ENCODE data around the gene GABBR2.

GABBR2 gene

DNA sequence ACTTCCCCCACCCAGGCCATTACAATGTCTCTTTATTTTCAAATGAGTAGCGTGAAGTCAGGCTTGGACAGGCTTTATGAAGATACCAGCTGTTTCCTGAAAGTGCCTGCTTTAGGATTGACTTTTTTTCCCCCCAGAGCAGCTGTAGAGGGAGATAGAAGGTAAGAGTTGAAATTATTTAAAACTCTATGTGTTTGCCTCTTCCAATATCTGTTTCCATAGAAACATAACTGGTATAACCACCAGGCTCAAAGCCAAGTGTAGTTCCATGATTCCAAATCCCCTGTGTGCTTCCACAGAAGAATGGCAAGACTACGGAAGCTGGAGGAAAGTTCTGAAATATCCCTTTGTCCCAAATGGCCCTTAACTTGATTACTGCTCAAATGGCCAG lies 365.9 kb downstream of the GABBR2 start:
- no peak for DNase-seq (ENCODE audit: low spot score)

DNA sequence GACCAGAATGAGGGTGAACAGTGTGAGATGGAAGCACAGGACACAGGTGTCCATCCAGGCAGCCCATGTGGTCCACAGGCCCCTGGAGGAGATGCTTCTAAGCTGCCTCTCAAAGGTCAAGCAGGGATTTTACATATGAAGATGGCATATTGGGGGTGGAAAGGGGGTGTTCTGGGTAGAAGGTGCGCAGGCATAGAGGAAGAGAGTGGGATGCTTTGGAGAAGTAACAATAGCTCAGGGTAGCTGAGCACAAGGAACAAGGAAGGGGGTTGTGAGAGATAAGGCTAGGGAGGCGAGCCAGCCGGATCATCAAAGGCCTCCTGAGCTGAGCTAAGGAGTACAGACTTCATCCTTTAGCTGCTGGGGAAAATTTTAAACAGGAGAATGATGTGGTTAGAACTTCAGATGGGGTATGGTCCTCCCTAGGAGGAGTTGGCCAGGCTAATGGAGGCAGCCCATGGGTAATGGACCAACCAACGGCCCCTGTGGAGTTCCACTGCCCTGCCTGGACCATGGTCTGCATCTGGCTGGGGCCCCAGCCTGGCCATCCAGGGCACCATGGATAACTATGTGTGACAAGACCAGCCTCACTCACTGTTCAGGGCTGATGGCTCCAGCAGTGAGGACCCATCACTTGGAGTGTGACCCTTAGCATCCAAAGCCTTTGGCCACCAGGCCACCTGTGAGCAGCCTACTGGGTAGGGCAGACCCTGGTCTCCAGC lies 366.5 kb downstream of the GABBR2 start:
- DNase-seq (ENCODE audit: low spot score), result no peak

DNA sequence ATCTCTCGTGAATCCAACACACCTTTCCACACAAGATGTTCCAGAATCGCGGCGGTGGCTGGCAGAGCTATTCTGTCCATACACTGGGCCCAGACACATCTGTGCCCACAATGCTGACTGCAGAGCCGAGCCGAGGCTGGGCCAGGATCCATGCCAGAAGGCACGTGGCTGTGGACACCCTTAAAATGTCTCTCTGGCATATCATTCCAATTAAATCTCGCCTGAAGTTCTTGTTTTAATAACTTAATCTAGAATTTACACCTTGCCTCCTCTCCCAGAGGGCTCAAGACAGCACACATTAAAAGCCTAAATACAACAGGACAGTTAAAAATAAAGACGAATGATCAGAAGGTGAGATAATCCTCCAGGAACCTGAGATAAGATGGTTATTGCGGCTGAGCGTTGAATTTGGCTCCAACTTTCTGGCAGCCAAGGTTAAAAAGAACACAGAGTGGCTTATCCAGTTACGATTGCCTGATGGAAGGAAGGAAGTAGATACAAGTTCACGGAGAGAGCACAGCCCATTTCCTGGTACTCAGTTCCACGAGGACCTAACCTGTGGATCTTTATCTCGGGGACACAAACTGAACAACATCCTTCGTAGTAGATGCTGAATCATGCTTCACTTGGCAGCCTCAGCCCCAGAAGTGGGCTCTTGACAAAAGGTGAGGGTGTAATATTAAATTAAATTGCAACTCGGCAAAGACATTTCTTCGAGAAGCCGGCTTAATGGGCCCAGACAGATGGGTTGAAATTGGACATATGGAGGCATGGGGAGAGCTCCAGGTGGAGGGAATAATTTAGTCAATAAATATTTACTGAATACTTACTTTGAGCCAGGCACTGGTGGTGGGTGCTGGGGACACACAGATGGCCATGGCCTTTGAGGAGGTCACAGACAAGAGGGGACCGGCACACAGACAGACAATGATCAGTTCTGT lies 367.3 kb downstream of the GABBR2 start:
- DNase-seq (ENCODE audit: low spot score), result no peak

DNA sequence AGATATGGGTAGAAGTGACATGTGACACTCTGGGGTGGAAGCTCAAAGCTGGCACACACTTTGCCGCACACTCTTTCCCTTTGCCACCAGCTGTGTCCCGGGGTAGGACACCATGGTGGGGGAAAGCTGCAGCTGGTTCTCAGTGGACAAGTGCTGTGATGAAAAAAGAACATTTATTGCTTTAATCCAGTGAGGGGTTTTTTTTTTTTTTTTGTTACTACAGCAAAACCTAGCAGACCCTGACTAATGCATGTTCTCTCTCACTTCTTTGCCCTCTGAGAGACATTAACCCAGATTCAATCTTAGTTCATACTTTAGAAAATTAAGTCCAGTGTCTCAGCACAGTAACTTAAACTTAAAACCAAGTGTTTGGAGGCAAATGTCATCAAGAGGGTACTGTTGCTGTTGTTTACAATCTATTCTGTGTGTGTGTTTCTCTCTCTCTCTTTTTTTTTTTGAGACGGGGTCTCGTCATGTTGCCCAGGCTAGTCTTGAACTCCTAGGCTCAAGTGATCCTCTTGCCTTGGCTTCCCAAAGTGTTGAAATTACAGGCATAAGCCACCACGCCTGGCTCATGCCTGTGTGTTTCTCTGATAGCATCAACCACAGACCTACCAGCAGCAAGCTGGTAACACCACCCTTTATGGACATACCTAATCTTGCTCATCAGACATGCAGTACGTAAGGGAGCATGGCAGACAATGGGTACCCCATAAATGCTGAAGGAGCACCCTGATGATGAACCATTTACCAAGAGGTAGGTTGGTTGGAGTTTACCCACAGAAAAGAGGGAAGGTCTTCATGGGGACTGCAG lies 368.5 kb downstream of the GABBR2 start:
- DNase-seq (ENCODE audit: low spot score), result no peak

DNA sequence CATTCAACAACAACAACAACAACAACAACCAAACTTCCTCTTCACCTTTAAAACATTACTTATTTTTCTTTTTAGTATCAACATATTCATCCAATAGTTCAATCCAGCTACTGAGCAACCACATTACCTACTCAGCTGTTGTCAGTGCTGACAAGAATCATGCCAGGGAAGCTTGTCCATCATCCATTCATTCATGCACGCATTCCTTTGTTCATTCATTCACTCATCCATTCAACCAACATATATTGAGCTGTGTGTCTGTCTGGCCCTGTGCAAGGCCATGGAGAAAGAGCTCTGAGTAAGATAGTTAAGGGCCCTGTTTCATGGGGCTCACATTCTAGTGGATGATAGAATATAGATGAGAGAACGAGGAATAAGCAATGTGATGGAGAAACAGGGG lies 373.1 kb downstream of the GABBR2 start:
- no peak for DNase-seq (ENCODE audit: low spot score)

DNA sequence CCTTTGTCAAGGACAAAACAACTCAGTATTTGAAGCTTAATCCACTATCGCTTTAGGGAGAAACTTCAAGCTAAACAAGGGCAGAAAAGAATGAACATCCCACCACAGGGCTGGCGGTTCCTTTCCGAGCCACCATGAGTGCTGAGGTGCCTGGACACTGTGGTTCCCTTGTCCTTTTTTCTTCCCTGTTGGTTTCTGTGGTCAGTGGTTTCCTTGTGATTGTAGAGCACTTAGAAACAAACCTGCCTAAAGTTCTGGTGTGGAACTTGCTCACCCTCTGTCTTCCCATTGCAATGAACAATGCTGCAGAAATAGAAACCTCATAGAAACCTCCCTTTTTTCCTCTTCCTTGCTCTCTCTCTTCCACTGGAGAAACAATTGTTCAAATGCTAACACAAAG lies 373.9 kb downstream of the GABBR2 start:
- DNase-seq (ENCODE audit: low spot score), result peak; percentile 0

DNA sequence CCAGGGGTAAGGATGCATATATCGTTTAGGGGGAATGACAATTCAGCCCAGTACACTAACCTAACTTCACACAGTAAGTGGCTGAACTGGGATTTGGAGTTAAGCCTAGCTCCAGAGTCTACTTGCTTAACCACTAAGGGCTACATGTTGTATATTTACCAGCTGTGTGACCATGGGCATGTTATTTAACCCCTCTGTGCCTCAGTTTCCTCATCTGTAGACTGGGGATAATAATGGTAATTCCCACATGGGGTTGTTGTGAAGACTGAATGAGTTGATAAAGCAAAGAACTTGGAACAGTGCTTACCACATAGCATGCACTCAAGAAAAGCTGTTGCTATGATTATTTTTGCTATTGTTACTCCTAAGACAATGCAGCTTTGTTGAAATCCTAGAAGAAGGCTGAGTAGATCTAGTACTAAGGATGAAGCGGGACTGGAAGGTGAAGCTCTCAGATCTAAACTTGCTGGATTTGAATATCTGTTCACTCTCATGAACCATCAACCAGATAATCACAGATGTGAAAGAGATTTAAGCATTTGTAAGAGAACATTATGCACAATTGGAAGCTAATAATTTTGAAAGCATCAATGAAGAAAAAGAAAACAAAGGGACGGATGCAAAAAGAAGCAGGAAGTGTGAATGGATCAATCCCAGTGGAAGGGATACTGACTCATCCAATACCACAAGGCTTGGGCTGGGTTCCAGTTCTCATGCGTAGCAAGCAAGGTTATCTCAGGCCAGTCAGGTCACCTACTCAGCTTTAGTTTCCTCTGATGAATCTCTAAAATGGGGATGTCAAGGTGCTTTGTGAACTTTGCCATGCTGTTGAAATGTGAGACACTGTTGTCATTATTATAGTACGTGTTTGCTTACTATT lies 374.8 kb downstream of the GABBR2 start:
- peak; percentile 43 for DNase-seq (ENCODE audit: low spot score)

DNA sequence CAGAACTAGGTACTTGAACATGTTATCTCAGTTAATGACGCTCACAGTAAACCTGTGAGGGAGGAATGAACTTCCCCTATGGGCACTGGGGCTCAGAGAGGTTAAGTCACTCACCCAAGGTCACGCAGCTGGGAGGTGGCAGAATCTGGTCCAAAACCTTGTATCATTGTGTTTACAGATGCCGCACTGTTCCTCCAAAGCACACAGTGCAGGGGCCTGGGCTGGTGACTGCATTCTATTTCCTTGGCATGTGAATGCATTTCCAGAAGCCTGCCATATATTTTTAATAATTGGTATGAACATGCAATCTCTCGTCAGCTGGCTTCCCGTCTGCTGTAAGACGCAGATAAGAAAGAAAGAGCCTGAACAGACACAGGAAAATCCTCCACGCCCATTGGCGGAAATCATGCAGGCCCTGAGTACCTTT lies 376.3 kb downstream of the GABBR2 start:
- DNase-seq (ENCODE audit: low spot score), result peak; percentile 0

DNA sequence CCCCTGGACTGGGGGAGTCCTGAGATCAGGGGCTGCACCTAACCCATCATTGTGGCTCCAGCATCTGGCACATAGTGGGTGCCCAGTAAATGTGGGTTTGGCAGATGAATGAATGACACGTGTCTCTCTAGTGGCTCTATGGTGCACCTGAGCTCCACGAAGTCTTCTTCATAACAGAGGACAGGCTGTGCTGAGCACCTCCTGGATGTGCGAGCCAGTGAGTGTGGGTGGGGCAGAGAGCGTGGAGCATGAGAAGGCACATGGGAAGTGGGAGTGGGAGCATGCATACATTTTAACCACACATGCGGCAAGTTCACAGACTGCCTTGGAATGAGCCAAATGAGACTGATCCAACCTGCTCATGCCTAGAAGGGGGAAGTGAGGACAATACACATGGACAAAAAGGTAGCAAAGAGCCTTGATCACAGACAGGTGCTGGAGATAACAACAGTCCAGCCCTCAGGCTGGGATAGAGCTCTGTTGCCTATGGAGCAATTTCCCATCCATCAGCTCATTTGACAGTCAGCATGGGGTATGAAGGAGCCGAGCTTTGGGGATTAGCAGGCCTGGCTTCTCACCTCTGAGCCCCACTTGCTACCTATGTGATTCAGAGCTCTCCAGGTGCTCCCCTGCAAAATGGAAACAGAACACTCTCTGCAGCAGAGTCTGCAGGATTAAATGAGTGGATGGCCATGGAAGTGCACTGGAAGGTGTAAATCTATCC lies 377.0 kb downstream of the GABBR2 start:
- DNase-seq (ENCODE audit: low spot score), result peak; percentile 0

DNA sequence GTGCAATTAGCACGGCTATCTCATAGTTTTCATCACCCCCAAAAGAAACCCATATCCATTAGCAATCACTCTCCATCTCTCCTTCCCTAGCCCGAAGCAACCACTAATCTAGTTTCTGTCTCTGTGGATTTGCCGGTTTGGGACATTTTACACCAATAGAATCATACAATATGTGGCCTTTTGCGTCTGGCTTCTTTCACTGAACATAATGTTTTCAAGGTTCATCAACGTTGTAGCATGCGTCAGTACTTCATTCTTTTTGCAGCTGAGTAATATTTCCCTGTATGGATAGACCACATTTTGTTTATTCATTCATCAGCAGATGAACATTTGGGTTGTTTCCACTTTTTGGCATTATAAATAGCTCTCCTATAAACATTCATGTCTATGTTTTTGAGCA lies 377.9 kb downstream of the GABBR2 start:
- peak; percentile 9 for DNase-seq (ENCODE audit: low spot score)

DNA sequence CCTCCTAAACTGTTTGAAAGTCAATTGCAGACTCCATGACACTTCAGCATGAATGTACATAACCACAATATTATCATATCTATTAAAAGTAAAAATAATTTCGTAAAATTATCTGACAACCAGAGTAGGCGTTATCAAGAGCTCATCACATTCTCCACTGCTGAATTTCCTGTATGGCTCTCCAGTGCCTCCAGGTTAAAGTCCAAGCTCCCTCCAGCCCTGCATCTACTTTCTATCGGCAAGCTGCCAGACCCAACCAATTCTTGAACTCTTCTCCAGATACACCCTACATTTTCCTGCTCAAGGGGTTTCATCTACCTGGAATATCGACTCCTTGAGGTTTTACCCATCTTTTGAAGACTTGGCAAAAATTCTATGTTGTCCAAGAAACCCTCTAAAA lies 378.8 kb downstream of the GABBR2 start:
- no peak for DNase-seq (ENCODE audit: low spot score)

DNA sequence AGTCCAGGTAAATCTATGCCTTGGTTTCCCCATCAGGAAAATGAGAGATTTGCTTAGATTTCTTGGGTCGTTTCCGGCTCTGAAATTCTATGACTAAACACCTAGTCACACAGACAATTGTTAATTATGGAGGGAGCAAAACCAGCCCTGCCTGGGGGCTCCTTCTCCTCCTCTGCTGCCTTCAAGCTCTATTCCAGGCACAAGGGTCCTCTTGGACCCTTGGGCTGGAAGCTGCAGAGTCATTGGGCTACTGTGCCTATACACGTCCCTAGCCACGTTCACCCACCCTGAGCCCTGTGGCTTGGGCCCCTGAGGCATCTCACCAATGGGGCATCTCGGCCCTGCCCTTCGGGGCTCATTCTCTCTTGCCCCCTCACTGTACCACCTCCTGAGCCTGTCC lies 379.5 kb downstream of the GABBR2 start:
- DNase-seq (ENCODE audit: low spot score), result no peak

DNA sequence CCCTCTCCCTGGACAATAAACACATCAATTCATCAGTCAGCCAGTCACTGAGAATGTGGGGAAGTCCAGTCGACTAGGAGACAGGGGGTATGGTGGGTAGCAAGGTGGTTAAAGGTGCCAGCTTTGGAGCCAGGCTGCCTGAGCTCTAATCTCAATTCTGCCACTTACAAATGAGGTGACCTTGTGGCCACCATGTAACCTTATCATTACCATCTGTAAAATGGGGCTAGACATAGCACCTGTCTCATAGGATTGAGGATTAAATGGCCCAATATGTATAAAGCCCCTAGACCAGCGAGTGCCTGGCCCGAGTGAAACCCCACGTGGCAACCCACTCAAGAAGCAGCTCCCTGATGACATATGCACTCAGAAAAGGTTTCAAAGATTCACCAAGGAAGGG lies 380.0 kb downstream of the GABBR2 start:
- no peak for DNase-seq (ENCODE audit: low spot score)

DNA sequence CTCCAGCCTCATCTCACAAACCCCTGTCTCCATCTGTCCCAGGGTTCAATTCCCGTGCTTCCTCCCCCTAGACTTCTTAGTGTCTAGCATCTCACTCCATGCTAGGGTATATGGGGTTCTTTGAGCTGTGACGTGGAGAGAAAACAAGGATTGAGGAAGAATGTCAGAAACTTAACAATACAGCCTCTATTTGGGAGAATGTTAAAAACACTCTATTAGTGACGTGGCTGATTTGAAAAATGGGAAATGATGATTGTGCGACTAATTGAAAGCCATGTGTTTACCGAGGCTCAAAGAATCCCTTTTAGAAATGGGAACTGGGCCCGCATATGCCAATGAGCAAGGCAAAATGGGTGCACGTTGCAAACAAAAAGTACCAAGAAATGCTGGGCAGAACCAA lies 380.6 kb downstream of the GABBR2 start:
- no peak for DNase-seq (ENCODE audit: low spot score)

DNA sequence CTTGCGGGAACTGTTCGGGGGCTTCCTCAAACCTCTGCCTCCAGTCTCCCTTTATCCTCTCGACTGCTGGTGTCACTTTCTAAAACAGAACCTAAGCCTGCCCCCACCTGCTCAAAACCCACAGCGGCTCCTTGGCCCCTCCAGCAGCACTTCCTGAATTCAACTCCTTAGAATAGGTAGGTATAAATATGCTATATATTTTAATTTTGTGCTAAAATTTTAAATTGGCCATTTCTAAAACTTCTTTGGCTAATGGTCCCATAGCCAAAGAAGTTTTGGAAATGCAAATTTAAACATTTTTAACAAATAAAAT lies 381.5 kb downstream of the GABBR2 start:
- DNase-seq (ENCODE audit: low spot score), result no peak

DNA sequence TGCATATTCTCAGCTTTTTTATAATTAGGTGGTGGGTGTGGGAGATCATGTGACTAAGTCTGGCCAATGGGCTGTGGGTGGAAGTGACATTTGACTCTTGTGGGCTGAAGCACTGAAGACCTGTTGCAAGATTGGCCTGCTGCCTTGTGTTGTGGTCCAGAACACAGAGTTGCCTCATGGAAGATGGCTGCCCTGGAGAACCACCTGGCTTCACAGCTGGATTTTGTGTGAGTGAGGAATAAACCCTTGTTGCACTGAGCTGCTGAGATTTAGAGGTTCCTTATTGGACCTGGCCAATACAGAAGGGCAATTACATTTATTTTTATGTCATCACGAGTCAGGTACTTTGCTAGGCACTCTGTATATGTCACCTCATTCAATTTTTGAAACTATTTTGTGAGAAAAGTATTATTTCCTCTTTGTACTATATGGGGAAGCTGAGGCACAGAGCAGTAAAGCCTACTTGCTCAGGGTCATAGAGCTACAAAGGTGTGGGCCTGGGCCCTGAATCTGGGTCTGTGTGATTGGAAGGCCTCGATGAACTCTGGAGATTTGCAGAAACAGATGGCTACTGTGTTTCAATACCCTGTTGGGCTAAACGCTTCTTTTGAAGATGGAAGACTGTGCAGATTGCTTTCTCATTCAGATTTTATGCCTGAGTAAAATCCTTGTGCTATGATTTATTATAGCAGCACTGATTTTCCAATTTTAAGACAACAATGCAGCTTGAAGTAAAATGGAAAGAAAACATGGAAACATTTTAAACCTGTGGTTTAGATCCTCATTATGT lies 382.1 kb downstream of the GABBR2 start:
- DNase-seq (ENCODE audit: low spot score), result no peak

DNA sequence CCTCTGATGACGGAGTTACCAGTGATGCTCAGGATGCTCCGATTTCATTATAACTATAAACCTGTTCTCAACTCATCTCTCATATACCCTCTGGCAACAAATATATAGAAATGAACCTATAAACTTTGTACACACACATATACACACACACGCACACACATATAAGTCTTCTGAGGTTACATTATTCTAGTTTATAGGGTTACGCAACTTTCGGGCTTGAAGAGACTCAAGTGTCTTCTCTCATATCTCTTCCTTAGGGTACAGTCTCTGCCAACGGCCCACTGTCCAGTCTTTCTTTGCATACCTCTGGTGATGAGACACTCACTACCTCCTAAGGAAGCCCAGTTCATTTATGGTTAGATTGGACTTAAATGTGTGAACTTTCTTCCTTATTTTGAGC lies 383.9 kb downstream of the GABBR2 start:
- DNase-seq (ENCODE audit: low spot score), result no peak

DNA sequence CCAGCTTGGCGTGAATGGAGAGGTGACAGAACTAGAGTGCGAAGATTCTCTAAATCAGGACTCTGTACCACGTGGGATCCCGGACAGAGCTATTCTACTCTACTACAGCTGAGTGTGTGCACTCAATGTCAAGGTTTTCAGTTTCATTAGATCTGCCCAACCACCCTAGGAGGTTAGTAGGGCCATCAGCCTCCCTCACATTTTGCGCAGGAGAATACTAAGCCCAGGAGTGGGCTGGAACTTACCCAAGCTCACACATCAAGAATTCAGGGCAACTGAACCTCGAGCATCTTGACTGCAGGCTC lies 385.0 kb downstream of the GABBR2 start:
- no peak for DNase-seq (ENCODE audit: low spot score)

DNA sequence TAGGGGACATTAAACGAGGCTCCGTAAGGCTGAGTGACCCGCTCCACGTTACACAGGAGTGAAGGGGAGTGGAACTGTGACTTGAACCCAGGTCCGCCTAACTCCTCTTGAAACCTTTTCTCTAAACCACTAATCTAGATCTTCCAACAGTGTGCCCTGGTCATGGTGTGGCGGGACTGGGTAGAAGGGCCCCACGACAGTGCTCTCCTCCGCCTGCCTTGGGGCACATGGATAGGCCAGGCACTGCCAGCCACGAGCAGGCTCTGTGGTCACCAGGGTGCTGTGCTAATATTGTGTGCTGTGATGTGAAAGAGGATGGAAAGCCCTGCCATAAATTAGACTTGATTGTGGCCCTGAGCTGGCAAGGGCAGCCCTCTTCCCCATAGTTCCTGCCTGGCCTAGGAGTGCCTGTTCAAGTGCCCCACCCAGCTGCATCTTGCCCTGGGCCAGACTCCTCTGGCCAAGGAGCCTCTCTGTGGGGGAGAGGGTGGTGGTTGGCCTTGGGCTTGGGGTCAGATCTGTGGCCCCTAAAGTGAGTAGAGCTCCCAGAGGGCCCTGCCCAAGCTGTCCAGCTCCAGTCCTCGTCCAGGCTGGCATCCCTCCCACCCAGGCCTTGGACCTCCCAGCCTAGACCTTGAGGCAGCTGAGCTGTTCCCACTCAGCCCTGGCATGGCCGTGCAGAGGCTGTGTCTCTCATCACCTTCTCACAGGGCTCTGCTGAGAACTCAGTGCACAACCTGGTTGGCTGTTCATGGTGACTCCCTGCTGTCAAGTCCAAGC lies 385.5 kb downstream of the GABBR2 start:
- DNase-seq (ENCODE audit: low spot score), result no peak

DNA sequence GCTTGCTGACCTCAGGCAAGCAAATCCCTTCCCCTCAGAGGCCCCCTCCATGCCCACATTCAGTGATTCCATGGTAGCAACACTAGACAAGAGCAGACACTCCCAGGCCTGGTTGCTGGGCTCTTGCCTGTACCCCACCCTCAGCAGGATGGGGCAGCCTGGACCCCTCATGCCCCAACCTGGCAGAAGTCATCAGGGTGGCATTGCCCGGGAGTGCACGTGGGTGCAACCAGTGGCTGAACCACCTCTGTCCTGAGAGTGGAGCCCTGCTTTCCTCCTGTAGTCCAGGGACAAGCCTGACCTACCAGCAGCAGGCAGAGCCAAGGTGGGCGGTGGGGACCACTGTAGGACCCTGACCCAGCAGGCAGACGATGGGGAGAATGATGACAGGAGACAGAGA lies 387.5 kb downstream of the GABBR2 start:
- DNase-seq (ENCODE audit: low spot score), result no peak
